Nucleus accumbens (tissue), 56 donors: ENCODE measurements around the gene CBX7.
A peak's percentile ranks its signal among the peaks of the same experiment; 100 is the strongest.

Source experiments
- DNase-seq, 56 donors: peaks; one replicate each; lab custom pipeline; 2025; lab: John Stamatoyannopoulos, UW

Gene CBX7

GRCh38 chr22:39097098-39098020 is 55.1 kb downstream of the CBX7 start, which contains the start of gene APOBEC3H:
TSS of gene APOBEC3H (plus strand) at chr22:39097244. CDS start at chr22:39100279, 3,035 bp downstream.
- DNase-seq, result no peak

GRCh38 chr22:39095971-39096370 is 56.5 kb downstream of the CBX7 start:
- DNase-seq, result no peak

- DNase-seq, result no peak
Measured at GRCh38 chr22:39094717-39095389, 57.6 kb downstream of the CBX7 start.

- DNase-seq, result no peak
Measured at GRCh38 chr22:39092111-39092862, 60.2 kb downstream of the CBX7 start.

GRCh38 chr22:39091126-39092081 is 61.1 kb downstream of the CBX7 start:
- DNase-seq, result no peak

- no peak for DNase-seq
Measured at GRCh38 chr22:39090426-39091064, 61.9 kb downstream of the CBX7 start.

- no peak for DNase-seq
Measured at GRCh38 chr22:39089928-39090327, 62.6 kb downstream of the CBX7 start.

GRCh38 chr22:39088685-39089032 is 63.8 kb downstream of the CBX7 start:
- no peak for DNase-seq

- DNase-seq, result peak in 4 of 56 donors; percentile 5 to 60 (median 10)
Measured at GRCh38 chr22:39087881-39088684, 64.4 kb downstream of the CBX7 start.

GRCh38 chr22:39087098-39087497 is 65.4 kb downstream of the CBX7 start:
- DNase-seq, result no peak

GRCh38 chr22:39084666-39085065 is 67.8 kb downstream of the CBX7 start:
- no peak for DNase-seq

GRCh38 chr22:39083212-39084165 is 69.0 kb downstream of the CBX7 start:
- DNase-seq, result no peak

- DNase-seq, result no peak
Measured at GRCh38 chr22:39081598-39081997, 70.9 kb downstream of the CBX7 start.

GRCh38 chr22:39081016-39081415 is 71.5 kb downstream of the CBX7 start:
- DNase-seq, result no peak
